H9 (cell line): ENCODE results near the gene LRRC40. TPM values are rescaled to one million over a fixed set of nuclear protein-coding genes. Genes with fewer than 3 reads are reported as not detected.

Experiments used
- DNase-seq: peaks from one replicate; pipeline ENCODE4 v3.0.0-alpha.2; 2017
- H2AFZ ChIP-seq: one replicate; pipeline ENCODE4 v1.6.1; 2013; ENCODE audit warnings: mild to moderate bottlenecking, low read length, control low read depth, moderate library complexity
- H2AK5ac ChIP-seq: 2 replicates; pipeline ENCODE4 v1.6.1; 2013; ENCODE audit warnings: low read length, control low read depth, mixed read lengths; ENCODE audit not compliant: insufficient read length
- H2BK120ac ChIP-seq: one replicate; pipeline ENCODE4 v1.6.1; 2013; ENCODE audit warnings: low read depth, mild to moderate bottlenecking, low read length, control low read depth, inconsistent platforms; ENCODE audit not compliant: poor library complexity, severe bottlenecking
- H2BK12ac ChIP-seq: 2 replicates; pipeline ENCODE4 v1.6.1; 2013; ENCODE audit warnings: low read length, control low read depth, mixed read lengths, low read depth; ENCODE audit not compliant: insufficient read length
- H2BK15ac ChIP-seq: 2 replicates; pipeline ENCODE4 v1.6.1; 2013; ENCODE audit warnings: low read depth, low read length, control low read depth
- H2BK20ac ChIP-seq: one replicate; pipeline ENCODE4 v1.6.1; 2013; ENCODE audit warnings: low read depth, mild to moderate bottlenecking, low read length, control low read depth, inconsistent platforms; ENCODE audit not compliant: poor library complexity, severe bottlenecking
- H2BK5ac ChIP-seq: 2 replicates; pipeline ENCODE4 v1.6.1; 2013; ENCODE audit warnings: low read length, control low read depth, mixed read lengths; ENCODE audit not compliant: insufficient read length
- H3K14ac ChIP-seq: 2 replicates; pipeline ENCODE4 v1.6.1; 2013; ENCODE audit warnings: low read length, control low read depth; ENCODE audit not compliant: insufficient read depth
- H3K18ac ChIP-seq: 2 replicates; pipeline ENCODE4 v1.6.1; 2013; ENCODE audit warnings: low read depth, mild to moderate bottlenecking, mixed read lengths, low read length, control low read depth; ENCODE audit not compliant: insufficient read length
- H3K23ac ChIP-seq: 2 replicates; pipeline ENCODE4 v1.6.1; 2013; ENCODE audit warnings: low read length, control low read depth, mixed read lengths, low read depth; ENCODE audit not compliant: insufficient read length
- H3K23me2 ChIP-seq: 2 replicates; pipeline ENCODE4 v1.6.1; 2013; ENCODE audit warnings: low read depth, mild to moderate bottlenecking, mixed read lengths, low read length, control low read depth; ENCODE audit not compliant: insufficient read length, poor library complexity, severe bottlenecking
- H3K27ac ChIP-seq: 2 replicates; pipeline ENCODE4 v1.5.1; 2013; ENCODE audit warnings: low read length, control low read depth, mixed read lengths, low read depth; ENCODE audit not compliant: insufficient read length
- H3K27me3 ChIP-seq: 2 replicates; pipeline ENCODE4 v1.6.1; 2013; ENCODE audit warnings: low read length, control low read depth, inconsistent platforms; ENCODE audit not compliant: insufficient read depth
- H3K4ac ChIP-seq: 2 replicates; pipeline ENCODE4 v1.6.1; 2013; ENCODE audit warnings: low read depth, mild to moderate bottlenecking, control low read depth, inconsistent platforms, low read length, moderate library complexity
- H3K4me1 ChIP-seq: 2 replicates; pipeline ENCODE4 v1.6.1; 2013; ENCODE audit warnings: low read length, control low read depth, inconsistent platforms; ENCODE audit not compliant: insufficient read depth
- H3K4me2 ChIP-seq: 2 replicates; pipeline ENCODE4 v1.6.1; 2013; ENCODE audit warnings: low read length, control low read depth, mixed read lengths; ENCODE audit not compliant: insufficient read length, insufficient read depth
- H3K56ac ChIP-seq: 2 replicates; pipeline ENCODE4 v1.6.1; 2013; ENCODE audit warnings: low read depth, mild to moderate bottlenecking, mixed read lengths, low read length, control low read depth; ENCODE audit not compliant: insufficient read length
- H3K79me1 ChIP-seq: 2 replicates; pipeline ENCODE4 v1.6.1; 2013; ENCODE audit warnings: low read depth, mild to moderate bottlenecking, moderate library complexity, low read length, control low read depth, inconsistent platforms; ENCODE audit not compliant: insufficient read depth, poor library complexity, severe bottlenecking
- H3K79me2 ChIP-seq: 2 replicates; pipeline ENCODE4 v1.6.1; 2013; ENCODE audit warnings: low read length, control low read depth, inconsistent platforms; ENCODE audit not compliant: insufficient read depth
- H3K9ac ChIP-seq: 2 replicates; pipeline ENCODE4 v1.6.1; 2013; ENCODE audit warnings: low read length, control low read depth, mixed read lengths; ENCODE audit not compliant: insufficient read length; ENCODE audit errors: extremely low read depth
- H3K9me3 ChIP-seq: one replicate; pipeline ENCODE4 v1.6.1; 2013; ENCODE audit warnings: low read depth, low read length, inconsistent platforms; ENCODE audit not compliant: control insufficient read depth
- H3T11ph ChIP-seq: one replicate; pipeline ENCODE4 v1.6.1; 2013; ENCODE audit warnings: mild to moderate bottlenecking, low read length, control low read depth, inconsistent platforms
- H4K20me1 ChIP-seq: one replicate; pipeline ENCODE4 v1.6.1; 2013; ENCODE audit not compliant: control insufficient read depth, insufficient read length, insufficient read depth
- H4K5ac ChIP-seq: 2 replicates; pipeline ENCODE4 v1.6.1; 2013; ENCODE audit warnings: low read depth, mild to moderate bottlenecking, mixed read lengths, low read length, control low read depth; ENCODE audit not compliant: insufficient read length
- H4K8ac ChIP-seq: replicated peaks from 2 replicates; pipeline ENCODE4 v1.6.1; 2013; ENCODE audit warnings: low read length, control low read depth, mixed read lengths, low read depth; ENCODE audit not compliant: insufficient read length
- H4K91ac ChIP-seq: 2 replicates; pipeline ENCODE4 v1.6.1; 2013; ENCODE audit warnings: low read depth, mild to moderate bottlenecking, moderate library complexity, mixed read lengths, low read length, control low read depth; ENCODE audit not compliant: insufficient read length
- H3K27ac Mint-ChIP-seq, 3 experiments: 2 replicates in 2 of 3; 3 replicates in 1 of 3; pipeline ENCODE4 v1.8.0; 2020 to 2021; ENCODE audit warnings: mixed read lengths in 3 of 3, mild to moderate bottlenecking in 1 of 3, moderate library complexity in 1 of 3
- H3K27me3 Mint-ChIP-seq: 2 replicates; pipeline ENCODE4 v1.8.0; 2021; ENCODE audit warnings: low read depth, mild to moderate bottlenecking, moderate library complexity, mixed read lengths
- H3K36me3 Mint-ChIP-seq, 3 experiments: 2 replicates in 2 of 3; 3 replicates in 1 of 3; pipeline ENCODE4 v1.8.0; 2020 to 2021; ENCODE audit warnings: low read depth in 3 of 3, mixed read lengths in 3 of 3; ENCODE audit not compliant: insufficient read depth in 1 of 3
- H3K4me1 Mint-ChIP-seq, 2 experiments: 2 replicates each; pipeline ENCODE4 v1.8.0; 2020; ENCODE audit warnings: mixed read lengths in 2 of 2
- H3K4me3 Mint-ChIP-seq, 2 experiments: 2 replicates in 1 of 2; 3 replicates in 1 of 2; pipeline ENCODE4 v1.8.0; 2020 to 2021; ENCODE audit warnings: mild to moderate bottlenecking in 2 of 2, mixed read lengths in 2 of 2, moderate library complexity in 1 of 2
- H3K9me3 Mint-ChIP-seq, 2 experiments: 2 replicates in 1 of 2; 3 replicates in 1 of 2; pipeline ENCODE4 v1.8.0; 2020; ENCODE audit warnings: mild to moderate bottlenecking in 2 of 2, mixed read lengths in 2 of 2, moderate library complexity in 1 of 2
- WGBS: extraction: QIAGEN DNeasy Blood & Tissue Kit; methylation state at CpG from one replicate; pipeline ENCODE4 v1.1.7; 2013; ENCODE audit warnings: missing lambda C conversion rate, low lambda C conversion rate, mixed read lengths; ENCODE audit not compliant: insufficient read length; ENCODE audit errors: extremely low coverage; 5-methylcytosine and 5-hydroxymethylcytosine counted together
- total RNA-seq: library from RNA; stranded (reverse); gene quantifications from 2 replicates; pipeline ENCODE4 v1.2.1, GENCODE V29; 2021
- TF ChIP-seq, protein P1 (sequence below): fragments of 200-600 bp; sonication (generic); conservative IDR thresholded peaks from 3 replicates; pipeline ENCODE4 v1.8.0; 2021; ENCODE audit warnings: antibody characterized with exemption, mild to moderate bottlenecking

LRRC40 gene
- total RNA-seq, 1 experiment from 2014 or later = 27.6 TPM

DNA sequence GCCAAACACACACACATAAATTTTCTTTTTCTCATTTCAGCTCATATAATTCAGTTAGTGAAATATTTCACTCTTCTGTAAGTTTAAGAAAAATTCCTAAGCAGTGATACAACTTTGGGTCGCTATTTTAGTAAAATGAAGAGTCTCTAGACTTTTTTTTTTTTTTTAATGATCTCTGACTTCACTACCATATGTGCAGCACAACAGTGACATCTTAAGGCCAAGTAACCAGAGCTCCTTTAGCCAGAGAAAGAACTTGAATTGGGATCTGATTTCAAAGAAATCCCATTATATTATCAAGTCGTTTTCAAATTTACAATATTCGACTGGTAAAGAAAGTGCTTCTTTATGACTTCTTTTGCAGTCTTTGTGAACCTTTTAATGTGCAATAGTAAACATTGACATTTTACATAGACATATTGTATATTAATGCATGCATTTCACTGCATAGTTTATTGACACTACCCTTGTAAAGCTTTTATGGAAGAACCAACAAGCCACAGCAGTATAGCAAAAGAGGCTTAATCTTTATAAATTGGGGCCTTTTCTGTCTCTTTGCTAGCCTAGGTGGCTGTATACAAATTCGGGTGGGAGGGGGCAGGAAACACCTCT is 62.2 kb downstream of the LRRC40 start:
- H3K9ac ChIP-seq = no peak overlapping the region

More for the DNA sequence above, 62.2 kb downstream of the LRRC40 start:
- WGBS = no CpG with 5 or more reads among the region's 4 CpGs
- H3K4me3 Mint-ChIP-seq = no peak overlapping the region
- TF ChIP-seq, protein P1, sequence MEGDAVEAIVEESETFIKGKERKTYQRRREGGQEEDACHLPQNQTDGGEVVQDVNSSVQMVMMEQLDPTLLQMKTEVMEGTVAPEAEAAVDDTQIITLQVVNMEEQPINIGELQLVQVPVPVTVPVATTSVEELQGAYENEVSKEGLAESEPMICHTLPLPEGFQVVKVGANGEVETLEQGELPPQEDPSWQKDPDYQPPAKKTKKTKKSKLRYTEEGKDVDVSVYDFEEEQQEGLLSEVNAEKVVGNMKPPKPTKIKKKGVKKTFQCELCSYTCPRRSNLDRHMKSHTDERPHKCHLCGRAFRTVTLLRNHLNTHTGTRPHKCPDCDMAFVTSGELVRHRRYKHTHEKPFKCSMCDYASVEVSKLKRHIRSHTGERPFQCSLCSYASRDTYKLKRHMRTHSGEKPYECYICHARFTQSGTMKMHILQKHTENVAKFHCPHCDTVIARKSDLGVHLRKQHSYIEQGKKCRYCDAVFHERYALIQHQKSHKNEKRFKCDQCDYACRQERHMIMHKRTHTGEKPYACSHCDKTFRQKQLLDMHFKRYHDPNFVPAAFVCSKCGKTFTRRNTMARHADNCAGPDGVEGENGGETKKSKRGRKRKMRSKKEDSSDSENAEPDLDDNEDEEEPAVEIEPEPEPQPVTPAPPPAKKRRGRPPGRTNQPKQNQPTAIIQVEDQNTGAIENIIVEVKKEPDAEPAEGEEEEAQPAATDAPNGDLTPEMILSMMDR = peak; percentile 24; the same call in 1 of the 3 replicates
- no peak overlapping the region for H3K14ac ChIP-seq
- H4K91ac ChIP-seq = no peak overlapping the region
- peaks cover 0 to 4% (median 0%) of the 10 kb centered on the region in 3 experiments; a peak in 2 of 7 replicates for H3K36me3 Mint-ChIP-seq
- H2BK5ac ChIP-seq = no peak overlapping the region
- H4K20me1 ChIP-seq = no peaks in the 10 kb centered on the region
- no peaks in the 10 kb centered on the region for H3K27me3 ChIP-seq
- H2AK5ac ChIP-seq = no peak overlapping the region
- H3T11ph ChIP-seq = no peak overlapping the region
- no peak for DNase-seq
- no peaks in the 10 kb centered on the region for H3K79me1 ChIP-seq
- no peak overlapping the region for H2AFZ ChIP-seq
- no peak overlapping the region for H4K5ac ChIP-seq
- H3K4ac ChIP-seq = no peak overlapping the region
- H2BK120ac ChIP-seq = no peak overlapping the region
- H3K9me3 Mint-ChIP-seq = no peaks in the 10 kb centered on the region
- H3K23me2 ChIP-seq = no peaks in the 10 kb centered on the region
- no peaks in the 10 kb centered on the region for H3K9me3 ChIP-seq
- no peak overlapping the region for H3K18ac ChIP-seq
- H3K56ac ChIP-seq = no peak overlapping the region
- no peak overlapping the region for H2BK15ac ChIP-seq
- no peaks in the 10 kb centered on the region for H3K27me3 Mint-ChIP-seq
- H3K79me2 ChIP-seq = no peaks in the 10 kb centered on the region
- no peak overlapping the region for H3K27ac Mint-ChIP-seq
- H3K4me2 ChIP-seq = no peak overlapping the region
- peaks cover 20 to 23% of the 10 kb centered on the region in 2 experiments for H3K4me1 Mint-ChIP-seq
- no peaks in the 10 kb centered on the region; the same call in 1 of the 2 replicates for H3K4me1 ChIP-seq
- H2BK20ac ChIP-seq = no peak overlapping the region
- no peak overlapping the region for H4K8ac ChIP-seq
- no peak overlapping the region for H2BK12ac ChIP-seq
- H3K27ac ChIP-seq = no peak overlapping the region
- no peak overlapping the region for H3K23ac ChIP-seq
